K562 (cell line): Measurements from ENCODE around the gene DDR2. TPM values are rescaled to one million over a fixed set of nuclear protein-coding genes. Genes with fewer than 3 reads are reported as not detected.
A peak's percentile ranks its signal among the peaks of the same experiment; 100 is the strongest.

Experiments
- E2F3 ChIP-seq: fragments of 250-450 bp; sonication (Bioruptor Pico); IDR thresholded peaks from 2 replicates; pipeline ENCODE4 v1.4.0; 2020; ENCODE audit warnings: mild to moderate bottlenecking
- MECOM ChIP-seq: fragments of 250-450 bp; sonication (Bioruptor Pico); IDR thresholded peaks from 2 replicates; pipeline ENCODE4 v1.8.0; 2022; ENCODE audit warnings: inconsistent platforms
- SRSF3 ChIP-seq: fragments of 200-400 bp; formaldehyde crosslinking; IDR thresholded peaks from 2 replicates; pipeline ENCODE4 v1.6.1; 2016; ENCODE audit warnings: mild to moderate bottlenecking, low read length, moderate library complexity; ENCODE audit not compliant: insufficient read depth
- ZBTB49 ChIP-seq: sonication (generic); formaldehyde crosslinking; IDR thresholded peaks from 2 replicates; pipeline ENCODE4 v1.8.0; 2022; ENCODE audit warnings: missing genetic modification reagents, mild to moderate bottlenecking, borderline replicate concordance
- ZKSCAN8 ChIP-seq: fragments of 200-800 bp; sonication (Bioruptor generic); IDR thresholded peaks from 2 replicates; pipeline ENCODE4 v1.6.1; 2016; ENCODE audit warnings: missing genetic modification characterization, missing compliant biosample characterization
- ZNF175 ChIP-seq: fragments of 200-800 bp; sonication (Bioruptor generic); IDR thresholded peaks from 2 replicates; pipeline ENCODE4 v1.6.1; 2016; ENCODE audit warnings: low read depth, mild to moderate bottlenecking, missing genetic modification characterization, missing compliant biosample characterization
- polyA plus RNA-seq, 8 experiments: library from polyadenylated mRNA; depleted of rRNA in 4 of 8; stranded (reverse) in 5 of 8; unstranded in 3 of 8; fragments of >200 nt; fragmentation: Nextera tagmentation in 2 of 8; fragmentation: Illumina TruSeq in 1 of 8; extraction: Ambion mirVana in 2 of 8; extraction: Trizol in 1 of 8; gene quantifications; 2 replicates each; pipeline versions ENCODE4 v1.2.1 to v1.2.3, GENCODE V29; 2011 to 2014; ENCODE audit warnings: inconsistent platforms in 1 of 8, missing spikeins in 1 of 8
- total RNA-seq, 7 experiments: library from RNA; depleted of rRNA in 6 of 7; stranded (reverse); fragments of >200 nt in 6 of 7; fragmentation: Illumina TruSeq in 2 of 7; extraction: Trizol in 2 of 7; gene quantifications; 2 replicates each; pipeline versions ENCODE4 v1.2.1 to v1.2.3, GENCODE V29; 2011 to 2021; ENCODE audit warnings: low replicate concordance in 1 of 7
- TF ChIP-seq, protein P1 (sequence below): fragments of 200-800 bp; sonication (Bioruptor generic); IDR thresholded peaks from 2 replicates; pipeline ENCODE4 v1.6.1; 2017; ENCODE audit warnings: missing genetic modification characterization, missing compliant biosample characterization

Gene DDR2
- total and polyA plus RNA-seq, 9 of the 15 experiments (the other 6 are each of a cell fraction or from before 2014, with no cell fraction given): 0.36 to 2.0 (median 1.1) TPM

- no peak for TF ChIP-seq SRSF3
- peak; percentile 77; the same call in 1 of the 2 replicates for TF ChIP-seq ZBTB49 (CRISPR knock-in tag)
- TF ChIP-seq, protein P1, sequence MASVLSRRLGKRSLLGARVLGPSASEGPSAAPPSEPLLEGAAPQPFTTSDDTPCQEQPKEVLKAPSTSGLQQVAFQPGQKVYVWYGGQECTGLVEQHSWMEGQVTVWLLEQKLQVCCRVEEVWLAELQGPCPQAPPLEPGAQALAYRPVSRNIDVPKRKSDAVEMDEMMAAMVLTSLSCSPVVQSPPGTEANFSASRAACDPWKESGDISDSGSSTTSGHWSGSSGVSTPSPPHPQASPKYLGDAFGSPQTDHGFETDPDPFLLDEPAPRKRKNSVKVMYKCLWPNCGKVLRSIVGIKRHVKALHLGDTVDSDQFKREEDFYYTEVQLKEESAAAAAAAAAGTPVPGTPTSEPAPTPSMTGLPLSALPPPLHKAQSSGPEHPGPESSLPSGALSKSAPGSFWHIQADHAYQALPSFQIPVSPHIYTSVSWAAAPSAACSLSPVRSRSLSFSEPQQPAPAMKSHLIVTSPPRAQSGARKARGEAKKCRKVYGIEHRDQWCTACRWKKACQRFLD (CRISPR knock-in tag): 0 out of 2 replicates have a peak, but pooled peaks have one; percentile 26
- 0 out of 2 replicates have a peak, but pooled peaks have one; percentile 49 for TF ChIP-seq ZKSCAN8 (CRISPR knock-in tag)
- TF ChIP-seq ZNF175 (CRISPR knock-in tag): peak; percentile 42; the same call in 1 of the 2 replicates
- TF ChIP-seq E2F3 (CRISPR knock-in tag): 0 out of 2 replicates have a peak, but pooled peaks have one; percentile 18
- TF ChIP-seq MECOM (CRISPR knock-in tag): 0 out of 2 replicates have a peak, but pooled peaks have one; percentile 29
Observed at GRCh38 chr1:162690672-162691434, 58.6 kb downstream of the DDR2 start (continued).
